SK-N-SH (cell line): Measurements from ENCODE around the gene ATP8A1. TPM values are rescaled to one million over a fixed set of nuclear protein-coding genes. Genes with fewer than 3 reads are reported as not detected.

Experiments used
- CTCF ChIA-PET: fragments of 300-600, 350-600 bp; formaldehyde crosslinking; extraction: SDS; loops from one replicate; lab custom pipeline; 2021; lab: Yijun Ruan, JAX
- POLR2A ChIA-PET: fragments of 350-600 bp; sonication (Branson Sonifier 250); formaldehyde crosslinking; extraction: SDS; loops from one replicate; lab custom pipeline; 2020; ENCODE audit warnings: antibody characterized with exemption, inconsistent platforms; lab: Yijun Ruan, JAX
- DNase-seq: peaks from one replicate; pipeline ENCODE4 v3.0.0; 2012
- H2AFZ ChIP-seq: fragments of 200-600 bp; sonication (generic); 2 replicates; pipeline ENCODE4 v1.8.1; 2016; ENCODE audit warnings: antibody characterized with exemption, mild to moderate bottlenecking, low read depth
- H3F3A ChIP-seq: fragments of 200-600 bp; sonication (generic); replicated peaks from 2 replicates; pipeline ENCODE3; 2016; ENCODE audit warnings: antibody characterized with exemption, mild to moderate bottlenecking; ENCODE audit not compliant: insufficient read depth
- H3K27ac ChIP-seq, 2 experiments: fragments of 200-500 bp in 1 of 2; fragments of 200-600 bp in 1 of 2; sonication (Bioruptor generic) in 1 of 2; sonication (generic), shearing (Covaris generic) in 1 of 2; 2 replicates each; pipeline versions ENCODE4 v1.5.1 to v1.6.1; 2014 to 2016; ENCODE audit warnings: low read depth in 2 of 2, inconsistent platforms in 1 of 2, low read length in 1 of 2, mild to moderate bottlenecking in 1 of 2, mixed read lengths in 1 of 2
- H3K27me3 ChIP-seq: fragments of 200-600 bp; sonication (generic), shearing (Covaris generic); 2 replicates; pipeline ENCODE4 v1.6.1; 2016; ENCODE audit warnings: mixed run types; ENCODE audit not compliant: insufficient read depth
- H3K36me3 ChIP-seq, 2 experiments: fragments of 200-500 bp in 1 of 2; fragments of 200-600 bp in 1 of 2; sonication (Bioruptor generic) in 1 of 2; sonication (generic) in 1 of 2; replicated peaks in 1 of 2; 2 replicates each; pipeline versions ENCODE3 to v1.5.1; 2014 to 2016; ENCODE audit warnings: low read length in 1 of 2, mild to moderate bottlenecking in 1 of 2; ENCODE audit not compliant: insufficient read depth in 2 of 2, control insufficient read depth in 1 of 2
- H3K4me1 ChIP-seq, 2 experiments: fragments of 200-500 bp in 1 of 2; fragments of 200-600 bp in 1 of 2; sonication (Bioruptor generic) in 1 of 2; sonication (generic), shearing (Covaris generic) in 1 of 2; 2 replicates each; pipeline versions ENCODE4 v1.5.1 to v1.6.1; 2014 to 2016; ENCODE audit warnings: low read depth in 1 of 2, low read length in 1 of 2, mixed run types in 1 of 2; ENCODE audit not compliant: insufficient read depth in 2 of 2, control insufficient read depth in 1 of 2
- H3K4me2 ChIP-seq: fragments of 200-600 bp; sonication (generic), shearing (Covaris generic); 2 replicates; pipeline ENCODE4 v1.6.1; 2017; ENCODE audit warnings: mixed run types
- H3K4me3 ChIP-seq, 2 experiments: fragments of 200-500 bp in 1 of 2; fragments of 200-600 bp in 1 of 2; sonication (Bioruptor generic) in 1 of 2; sonication (generic), shearing (Covaris generic) in 1 of 2; 2 replicates each; pipeline versions ENCODE4 v1.5.1 to v1.8.1; 2014 to 2016; ENCODE audit warnings: low read depth in 2 of 2, inconsistent platforms in 1 of 2, low read length in 1 of 2, mild to moderate bottlenecking in 1 of 2, mixed read lengths in 1 of 2, moderate library complexity in 1 of 2
- H3K79me2 ChIP-seq: fragments of 200-600 bp; sonication (generic); 2 replicates; pipeline ENCODE4 v1.8.1; 2017; ENCODE audit warnings: mild to moderate bottlenecking; ENCODE audit not compliant: insufficient read depth
- H3K9ac ChIP-seq: fragments of 200-600 bp; sonication (generic); 2 replicates; pipeline ENCODE4 v1.6.1; 2017; ENCODE audit warnings: mixed run types
- H3K9me2 ChIP-seq: fragments of 200-600 bp; sonication (generic); 2 replicates; pipeline ENCODE4 v1.6.1; 2017; ENCODE audit warnings: mixed run types
- H3K9me3 ChIP-seq: fragments of 200-600 bp; sonication (generic); 2 replicates; pipeline ENCODE4 v1.6.1; 2017; ENCODE audit warnings: mixed run types, mild to moderate bottlenecking, moderate library complexity
- H4K20me1 ChIP-seq: fragments of 200-600 bp; sonication (generic); 2 replicates; pipeline ENCODE4 v1.6.1; 2017; ENCODE audit warnings: mild to moderate bottlenecking, mixed run types; ENCODE audit not compliant: insufficient read depth
- FOXM1 ChIP-seq: IDR thresholded peaks from 2 replicates; pipeline ENCODE4 v1.4.0; 2012; ENCODE audit warnings: low read depth, mild to moderate bottlenecking
- JUND ChIP-seq: IDR thresholded peaks from 2 replicates; pipeline ENCODE4 v1.4.0; 2012
- MEF2A ChIP-seq: IDR thresholded peaks from 2 replicates; pipeline ENCODE4 v1.4.0; 2012; ENCODE audit warnings: low read depth, borderline replicate concordance
- NRF1 ChIP-seq: IDR thresholded peaks from 2 replicates; pipeline ENCODE4 v1.6.1; 2012; ENCODE audit warnings: low read depth, mild to moderate bottlenecking, low read length
- PBX3 ChIP-seq: IDR thresholded peaks from 2 replicates; pipeline ENCODE4; 2012
- RFX5 ChIP-seq: IDR thresholded peaks from 2 replicates; pipeline ENCODE4 v1.6.1; 2012; ENCODE audit warnings: mild to moderate bottlenecking, improper control_type of control experiment, low read length
- RXRA ChIP-seq: IDR thresholded peaks from 2 replicates; pipeline ENCODE4 v1.4.0; 2012; ENCODE audit warnings: low read depth, mild to moderate bottlenecking, borderline replicate concordance
- TCF12 ChIP-seq: IDR thresholded peaks from 2 replicates; pipeline ENCODE4 v1.4.0; 2012
- TEAD4 ChIP-seq: IDR thresholded peaks from 2 replicates; pipeline ENCODE4 v1.4.0; 2012; ENCODE audit warnings: mild to moderate bottlenecking, borderline replicate concordance; ENCODE audit not compliant: insufficient read depth
- YY1 ChIP-seq: IDR thresholded peaks from 2 replicates; pipeline ENCODE4 v1.4.0; 2012; ENCODE audit warnings: low read depth, mild to moderate bottlenecking
- WGBS: methylation state at CpG from one replicate; pipeline ENCODE4 v1.1.6; 2017; ENCODE audit warnings: low lambda C conversion rate; 5-methylcytosine and 5-hydroxymethylcytosine counted together
- polyA plus RNA-seq, 3 experiments: library from polyadenylated mRNA; depleted of rRNA; stranded (reverse); fragments of >200 nt; gene quantifications; 2 replicates each; pipeline ENCODE4 v1.2.3, GENCODE V29; 2012
- TF ChIP-seq, protein P1 (sequence below): fragments of 150-350 bp; IDR thresholded peaks from 2 replicates; pipeline ENCODE4 v1.6.1; 2017; ENCODE audit warnings: antibody characterized with exemption, low read length, low read depth, borderline replicate concordance
- TF ChIP-seq, protein P2 (sequence below): fragments of 200-600 bp; sonication (generic); IDR thresholded peaks from 2 replicates; pipeline ENCODE4 v1.6.1; 2017; ENCODE audit warnings: antibody characterized with exemption, mild to moderate bottlenecking, moderate library complexity

ATP8A1 gene
- polyA plus RNA-seq, 1 of the 3 experiments (the other 2 are of a cell fraction), result 0.38 TPM

DNA sequence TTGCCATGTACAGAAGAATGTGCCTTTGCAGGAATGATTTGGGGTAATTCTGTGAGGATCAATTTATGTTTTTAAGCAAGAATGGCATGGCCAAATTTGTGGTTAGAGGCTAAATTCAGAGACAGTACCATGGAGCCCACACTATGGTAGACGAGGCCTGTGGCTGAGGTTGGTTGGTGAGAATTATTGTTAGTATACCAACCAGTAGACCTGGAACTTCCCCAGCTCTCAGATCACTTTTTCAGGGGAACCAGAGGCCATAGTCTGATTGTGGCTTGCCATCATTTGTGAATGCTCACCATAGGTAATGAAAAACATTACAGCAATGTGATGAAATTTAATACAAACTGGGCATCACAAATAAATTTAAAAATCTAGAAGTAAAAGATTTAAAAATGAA is 203.3 kb downstream of the ATP8A1 start:
- Histone ChIP-seq H3F3A (no peaks in the 10 kb centered on the region), H4K20me1 (no peaks in the 10 kb centered on the region), H3K36me3 (no peaks in the 10 kb centered on the region), H3K27ac (no peak overlapping the region; a peak in 1 of 4 replicates), H3K9ac (no peak overlapping the region), H2AFZ (no peak overlapping the region), H3K79me2 (no peaks in the 10 kb centered on the region), H3K4me1 (no peaks in the 10 kb centered on the region; a peak in 1 of 4 replicates), H3K27me3 (no peaks in the 10 kb centered on the region), H3K9me3 (no peaks in the 10 kb centered on the region), H3K9me2 (no peaks in the 10 kb centered on the region), H3K4me3 (no peak overlapping the region), H3K4me2 (no peak overlapping the region)
- TF ChIP-seq PBX3 (no peak), FOXM1 (no peak), RXRA (no peak), TEAD4 (no peak), NRF1 (no peak), YY1 (no peak), TCF12 (no peak), MEF2A (no peak), JUND (no peak), RFX5 (no peak)
- TF ChIP-seq, protein P1, sequence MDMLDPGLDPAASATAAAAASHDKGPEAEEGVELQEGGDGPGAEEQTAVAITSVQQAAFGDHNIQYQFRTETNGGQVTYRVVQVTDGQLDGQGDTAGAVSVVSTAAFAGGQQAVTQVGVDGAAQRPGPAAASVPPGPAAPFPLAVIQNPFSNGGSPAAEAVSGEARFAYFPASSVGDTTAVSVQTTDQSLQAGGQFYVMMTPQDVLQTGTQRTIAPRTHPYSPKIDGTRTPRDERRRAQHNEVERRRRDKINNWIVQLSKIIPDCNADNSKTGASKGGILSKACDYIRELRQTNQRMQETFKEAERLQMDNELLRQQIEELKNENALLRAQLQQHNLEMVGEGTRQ, result no peak
- TF ChIP-seq, protein P2, sequence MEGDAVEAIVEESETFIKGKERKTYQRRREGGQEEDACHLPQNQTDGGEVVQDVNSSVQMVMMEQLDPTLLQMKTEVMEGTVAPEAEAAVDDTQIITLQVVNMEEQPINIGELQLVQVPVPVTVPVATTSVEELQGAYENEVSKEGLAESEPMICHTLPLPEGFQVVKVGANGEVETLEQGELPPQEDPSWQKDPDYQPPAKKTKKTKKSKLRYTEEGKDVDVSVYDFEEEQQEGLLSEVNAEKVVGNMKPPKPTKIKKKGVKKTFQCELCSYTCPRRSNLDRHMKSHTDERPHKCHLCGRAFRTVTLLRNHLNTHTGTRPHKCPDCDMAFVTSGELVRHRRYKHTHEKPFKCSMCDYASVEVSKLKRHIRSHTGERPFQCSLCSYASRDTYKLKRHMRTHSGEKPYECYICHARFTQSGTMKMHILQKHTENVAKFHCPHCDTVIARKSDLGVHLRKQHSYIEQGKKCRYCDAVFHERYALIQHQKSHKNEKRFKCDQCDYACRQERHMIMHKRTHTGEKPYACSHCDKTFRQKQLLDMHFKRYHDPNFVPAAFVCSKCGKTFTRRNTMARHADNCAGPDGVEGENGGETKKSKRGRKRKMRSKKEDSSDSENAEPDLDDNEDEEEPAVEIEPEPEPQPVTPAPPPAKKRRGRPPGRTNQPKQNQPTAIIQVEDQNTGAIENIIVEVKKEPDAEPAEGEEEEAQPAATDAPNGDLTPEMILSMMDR, result no peak
- WGBS, result 45% methylated on average over 1 of the region's 1 CpG
- ChIA-PET POLR2A (no interaction called here), CTCF (no interaction called here)
- no peak for DNase-seq

DNA sequence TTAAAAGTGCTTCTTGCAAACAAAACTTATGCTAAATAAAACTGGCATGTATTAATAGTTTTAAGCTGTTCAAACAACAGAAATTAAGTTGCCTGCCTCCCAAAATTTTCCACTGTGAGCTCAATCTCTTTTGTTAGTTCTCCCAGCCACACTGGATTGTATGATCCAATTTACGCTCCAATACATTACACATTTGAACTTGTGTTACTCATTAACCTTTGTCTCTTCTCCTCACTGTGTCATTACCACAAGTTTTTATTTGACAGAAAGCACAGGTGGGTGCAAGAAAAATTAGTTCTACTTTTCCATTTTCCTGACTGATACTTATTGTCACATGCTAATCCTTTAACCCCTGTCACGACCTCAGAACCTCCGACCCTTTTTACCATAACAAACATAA is 204.1 kb downstream of the ATP8A1 start:
- Histone ChIP-seq H4K20me1 (no peaks in the 10 kb centered on the region), H3K36me3 (no peaks in the 10 kb centered on the region), H3K4me2 (no peak overlapping the region), H3K4me1 (no peaks in the 10 kb centered on the region), H3K9ac (no peak overlapping the region), H3K27me3 (no peaks in the 10 kb centered on the region), H3K4me3 (no peak overlapping the region), H3K79me2 (no peaks in the 10 kb centered on the region), H2AFZ (no peak overlapping the region), H3K9me2 (no peaks in the 10 kb centered on the region), H3K27ac (no peak overlapping the region), H3F3A (no peaks in the 10 kb centered on the region), H3K9me3 (no peaks in the 10 kb centered on the region)
- ChIA-PET CTCF (interaction anchor here (1.1 kb wide), 1 partner anchor 58 kb away, joined by 3 read pairs; no protein-coding TSS in a partner anchor), POLR2A (no interaction called here)
- WGBS, result 66% methylated on average over 3 of the region's 3 CpGs
- TF ChIP-seq FOXM1, result no peak
- no peak for DNase-seq
